Parathyroid adenoma (tissue), 2 donors: ENCODE data around the gene CEBPZ.
"Not testable (repeated sequence)": the region's sequence is repeated elsewhere in the genome, so short reads cannot be mapped to it uniquely, and the experiment has no call there.

Experiments
- H2AFZ ChIP-seq: fragments of 300-600 bp; sonication (generic); one replicate; pipeline ENCODE4 v1.7.0; 2017; ENCODE audit warnings: antibody characterized with exemption, mild to moderate bottlenecking
- H3K27ac ChIP-seq: fragments of 300-600 bp; sonication (generic); one replicate; pipeline ENCODE4 v1.7.0; 2017
- H3K27me3 ChIP-seq: fragments of 300-600 bp; sonication (generic); one replicate; pipeline ENCODE4 v1.7.0; 2017; ENCODE audit warnings: low read length; ENCODE audit not compliant: control insufficient read depth, insufficient read depth
- H3K36me3 ChIP-seq: fragments of 300-600 bp; sonication (generic); one replicate; pipeline ENCODE4 v1.7.0; 2017; ENCODE audit warnings: low read length; ENCODE audit not compliant: control insufficient read depth, insufficient read depth
- H3K4me1 ChIP-seq: fragments of 300-600 bp; sonication (generic); one replicate; pipeline ENCODE4 v1.7.0; 2017; ENCODE audit warnings: control low read depth
- H3K4me2 ChIP-seq: fragments of 300-600 bp; sonication (generic); one replicate; pipeline ENCODE4 v1.7.0; 2017; ENCODE audit warnings: low read length
- H3K4me3 ChIP-seq: fragments of 300-600 bp; sonication (generic); one replicate; pipeline ENCODE4 v1.7.0; 2017; ENCODE audit warnings: low read depth, low read length
- H3K79me2 ChIP-seq: fragments of 300-600 bp; sonication (generic); one replicate; pipeline ENCODE4 v1.7.0; 2017; ENCODE audit warnings: control low read depth
- H3K9ac ChIP-seq: fragments of 300-600 bp; sonication (generic); one replicate; pipeline ENCODE4 v1.7.0; 2017; ENCODE audit warnings: mild to moderate bottlenecking
- H3K9me3 ChIP-seq: fragments of 300-600 bp; sonication (generic); one replicate; pipeline ENCODE4 v1.7.0; 2017; ENCODE audit warnings: low read length; ENCODE audit not compliant: control insufficient read depth
- CTCF ChIP-seq: fragments of 300-600 bp; sonication (generic); IDR thresholded peaks from one replicate; pipeline ENCODE4 v1.7.0; 2017; ENCODE audit warnings: antibody characterized with exemption, mild to moderate bottlenecking
- donor health status: primary hyperparathyroidism.

The CEBPZ gene

GRCh38 chr2:37230581-37230980 lies 815 bp downstream of the CEBPZ start:
- peak overlapping the region; percentile 99 for H2AFZ ChIP-seq
- H3K4me1 ChIP-seq = peaks cover 15% of the 10 kb centered on the region
- peak overlapping the region; percentile 91 for H3K4me2 ChIP-seq
- peak overlapping the region; percentile 86 for H3K9ac ChIP-seq
- TF ChIP-seq CTCF = no peak
- H3K27ac ChIP-seq = peak overlapping the region; percentile 90
- peaks cover 48% of the 10 kb centered on the region for H3K79me2 ChIP-seq
- no peaks in the 10 kb centered on the region for H3K9me3 ChIP-seq
- H3K27me3 ChIP-seq = no peaks in the 10 kb centered on the region
- no peaks in the 10 kb centered on the region for H3K36me3 ChIP-seq
- H3K4me3 ChIP-seq = peak overlapping the region; percentile 96

- Histone ChIP-seq H3K4me1 (peaks cover 15% of the 10 kb centered on the region), H3K4me3 (no peak overlapping the region), H3K36me3 (no peaks in the 10 kb centered on the region), H3K79me2 (peaks cover 48% of the 10 kb centered on the region), H3K27ac (no peak overlapping the region), H3K27me3 (no peaks in the 10 kb centered on the region), H2AFZ (no peak overlapping the region), H3K9me3 (no peaks in the 10 kb centered on the region), H3K4me2 (no peak overlapping the region), H3K9ac (no peak overlapping the region)
- TF ChIP-seq CTCF = no peak
These were observed 2.6 kb downstream of the CEBPZ start for GRCh38 chr2:37228788-37229187.

- H3K27ac ChIP-seq = no peak overlapping the region
- H3K9me3 ChIP-seq = no peaks in the 10 kb centered on the region
- no peak overlapping the region for H2AFZ ChIP-seq
- peaks cover 38% of the 10 kb centered on the region for H3K79me2 ChIP-seq
- no peak overlapping the region for H3K4me3 ChIP-seq
- no peak overlapping the region for H3K4me2 ChIP-seq
- H3K27me3 ChIP-seq = no peaks in the 10 kb centered on the region
- peaks cover 6% of the 10 kb centered on the region for H3K4me1 ChIP-seq
- no peak for TF ChIP-seq CTCF
- no peaks in the 10 kb centered on the region for H3K36me3 ChIP-seq
- no peak overlapping the region for H3K9ac ChIP-seq
These were observed 4.5 kb downstream of the CEBPZ start for GRCh38 chr2:37226863-37227262.

- not testable (repeated sequence) for H3K36me3 ChIP-seq, H3K4me1 ChIP-seq, H3K4me3 ChIP-seq, H3K4me2 ChIP-seq, H3K27me3 ChIP-seq, H3K27ac ChIP-seq, H2AFZ ChIP-seq, H3K9me3 ChIP-seq, H3K9ac ChIP-seq
- peaks cover 27% of the 10 kb centered on the region for H3K79me2 ChIP-seq
These were observed 6.3 kb downstream of the CEBPZ start for GRCh38 chr2:37225129-37225528.

GRCh38 chr2:37224063-37224462 lies 7.3 kb downstream of the CEBPZ start:
- no peak for TF ChIP-seq CTCF
- H3K4me3 ChIP-seq = no peak overlapping the region
- H2AFZ ChIP-seq = no peak overlapping the region
- no peaks in the 10 kb centered on the region for H3K4me1 ChIP-seq
- H3K79me2 ChIP-seq = peaks cover 18% of the 10 kb centered on the region
- H3K36me3 ChIP-seq = no peaks in the 10 kb centered on the region
- H3K9ac ChIP-seq = no peak overlapping the region
- no peak overlapping the region for H3K4me2 ChIP-seq
- H3K27me3 ChIP-seq = no peaks in the 10 kb centered on the region
- H3K27ac ChIP-seq = no peak overlapping the region
- H3K9me3 ChIP-seq = no peaks in the 10 kb centered on the region
